ENCODE measurements around the gene ARHGEF7.

ARHGEF7 gene

DNA sequence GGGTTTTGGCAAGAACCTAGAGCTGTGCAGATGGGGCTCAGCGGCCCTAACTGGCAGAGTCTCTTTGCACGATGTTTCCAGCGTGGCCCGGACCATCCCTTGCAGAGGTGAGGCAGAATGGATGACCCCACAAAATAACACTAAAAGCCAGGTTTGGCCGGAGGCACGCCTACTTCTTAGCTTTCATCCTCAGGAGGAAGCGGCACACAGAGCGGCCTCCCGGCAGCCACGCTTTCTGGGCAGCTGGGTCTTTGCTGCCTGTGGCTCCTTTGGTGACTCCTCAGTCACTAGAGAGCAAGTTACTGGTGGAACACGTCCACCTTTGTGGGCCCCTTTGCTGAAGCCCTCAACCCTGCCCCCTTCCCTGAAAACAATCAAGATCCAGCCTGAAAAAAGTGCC, 230.6 kb downstream of the ARHGEF7 start:
- Histone ChIP-seq H3K4me3 (no peak overlapping the region), H3K27ac (no peak overlapping the region), H3K4me2 (no peak overlapping the region), H3K27me3 (no peaks in the 10 kb centered on the region), H3K9ac (no peak overlapping the region), H4K20me1 (no peaks in the 10 kb centered on the region), H3K36me3 (no peaks in the 10 kb centered on the region), H3K4me1 (no peaks in the 10 kb centered on the region), H3K9me3 (replicated peaks in 1 of 11) (peaks cover 0 to 23% (median 2%) of the 10 kb centered on the region in 11 experiments; a peak in 9 of 22 replicates)
- TF ChIP-seq Cebpa-rat (IDR thresholded peaks at IDR 0.05): no peak

DNA sequence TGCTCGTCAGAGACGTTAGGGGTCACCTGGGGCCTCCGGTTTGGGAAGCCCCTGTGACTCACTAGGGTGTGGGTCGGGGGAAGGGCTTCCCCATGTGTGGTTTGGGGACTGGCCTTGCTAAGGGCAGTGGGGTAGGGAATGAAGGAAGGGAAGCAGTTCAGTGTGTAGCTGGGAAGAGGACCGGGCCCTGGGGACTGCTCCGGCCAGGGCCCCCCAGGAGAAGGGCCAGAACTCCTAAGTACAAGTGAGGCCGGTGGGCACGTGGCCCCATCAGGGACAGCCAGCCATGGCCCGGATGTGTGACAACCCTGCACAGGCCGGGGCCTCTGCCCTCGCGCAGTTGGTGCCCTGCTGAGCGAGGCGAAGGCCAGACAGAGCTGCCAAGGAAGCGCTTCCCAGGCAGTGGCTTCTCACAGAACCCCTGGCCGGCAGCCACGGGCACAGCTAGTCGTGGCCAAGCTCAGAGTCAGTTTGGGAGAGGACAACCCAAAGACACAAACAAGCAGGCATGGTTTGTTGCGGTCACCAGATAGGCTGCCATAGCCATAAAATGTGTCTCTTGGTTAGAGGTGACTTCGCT, 231.1 kb downstream of the ARHGEF7 start:
- Histone ChIP-seq H3K27me3 (no peaks in the 10 kb centered on the region), H4K20me1 (no peaks in the 10 kb centered on the region), H3K4me3 (no peak overlapping the region), H3K27ac (no peak overlapping the region), H3K4me2 (no peak overlapping the region), H3K4me1 (no peaks in the 10 kb centered on the region), H3K9me3 (replicated peaks in 1 of 11) (peaks cover 0 to 23% (median 4%) of the 10 kb centered on the region in 11 experiments; a peak in 11 of 22 replicates), H3K36me3 (no peaks in the 10 kb centered on the region), H3K9ac (no peak overlapping the region)
- TF ChIP-seq Cebpa-rat (IDR thresholded peaks at IDR 0.05): no peak

DNA sequence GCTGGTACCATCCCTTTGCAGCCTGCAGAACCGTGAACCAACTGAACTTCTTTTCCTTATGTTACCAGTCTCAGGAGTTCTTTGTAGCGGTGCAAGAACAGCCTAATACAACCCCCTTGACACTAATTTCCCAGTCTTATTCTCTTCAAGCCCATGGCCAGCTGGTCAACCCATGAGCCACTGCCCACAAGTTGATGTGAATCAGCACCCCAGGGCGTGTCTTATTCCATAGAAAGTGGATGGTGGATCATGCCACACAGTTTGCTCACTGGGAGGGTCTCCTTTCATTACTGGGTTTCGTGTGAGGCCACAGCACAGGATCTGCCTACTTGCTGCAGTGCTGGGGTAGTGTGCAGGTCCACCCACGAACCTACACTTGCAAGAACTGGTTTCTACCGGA, 232.3 kb downstream of the ARHGEF7 start:
- H3K9ac ChIP-seq: no peak overlapping the region
- no peaks in the 10 kb centered on the region for H4K20me1 ChIP-seq
- no peaks in the 10 kb centered on the region for H3K4me1 ChIP-seq
- H3K36me3 ChIP-seq: no peaks in the 10 kb centered on the region
- no peaks in the 10 kb centered on the region for H3K27me3 ChIP-seq
- H3K4me3 ChIP-seq: no peak overlapping the region
- TF ChIP-seq Cebpa-rat (IDR thresholded peaks at IDR 0.05): no peak
- H3K4me2 ChIP-seq: no peak overlapping the region
- no peak overlapping the region for H3K27ac ChIP-seq
- peaks cover 5 to 36% (median 13%) of the 10 kb centered on the region in 11 experiments; a peak in 21 of 22 replicates for H3K9me3 ChIP-seq (replicated peaks in 1 of 11)

- H3K9me3 ChIP-seq (replicated peaks in 1 of 11): peaks cover 13 to 39% (median 25%) of the 10 kb centered on the region in 11 experiments
- H3K4me1 ChIP-seq: no peaks in the 10 kb centered on the region
- H3K4me2 ChIP-seq: no peak overlapping the region
- H3K4me3 ChIP-seq: no peak overlapping the region
- H3K9ac ChIP-seq: no peak overlapping the region
- H3K27me3 ChIP-seq: no peaks in the 10 kb centered on the region
- no peaks in the 10 kb centered on the region for H3K36me3 ChIP-seq
- TF ChIP-seq Cebpa-rat (IDR thresholded peaks at IDR 0.05): no peak
- H3K27ac ChIP-seq: no peak overlapping the region
- no peaks in the 10 kb centered on the region for H4K20me1 ChIP-seq
Measured at GRCh38 chr13:111353508-111353907, 238.4 kb downstream of the ARHGEF7 start.

GRCh38 chr13:111354789-111355188, 239.7 kb downstream of the ARHGEF7 start:
- Histone ChIP-seq H3K36me3 (no peaks in the 10 kb centered on the region), H3K27ac (no peak overlapping the region), H4K20me1 (no peaks in the 10 kb centered on the region), H3K4me3 (no peak overlapping the region), H3K27me3 (no peaks in the 10 kb centered on the region), H3K4me1 (no peaks in the 10 kb centered on the region), H3K4me2 (no peak overlapping the region), H3K9ac (no peak overlapping the region), H3K9me3 (replicated peaks in 1 of 11) (peaks cover 13 to 29% (median 23%) of the 10 kb centered on the region in 11 experiments)
- TF ChIP-seq Cebpa-rat (IDR thresholded peaks at IDR 0.05): no peak

Measured in BLaER1 treated with 17β-estradiol and CSF1 and Interleukin-3, amounts not matched to agents 10 nM and 100 nM (cell line).